VCaP (cell line): ENCODE results near the gene MTSS2.

Experiments used
- H3K27ac ChIP-seq: fragments of 450-650 bp; 2 replicates; pipeline ENCODE4 v1.5.1; 2017
- CTCF ChIP-seq: fragments of 450-650 bp; conservative IDR thresholded peaks from 2 replicates; pipeline ENCODE4 v1.5.1; 2017; ENCODE audit warnings: mild to moderate bottlenecking, moderate library complexity

MTSS2 gene

DNA sequence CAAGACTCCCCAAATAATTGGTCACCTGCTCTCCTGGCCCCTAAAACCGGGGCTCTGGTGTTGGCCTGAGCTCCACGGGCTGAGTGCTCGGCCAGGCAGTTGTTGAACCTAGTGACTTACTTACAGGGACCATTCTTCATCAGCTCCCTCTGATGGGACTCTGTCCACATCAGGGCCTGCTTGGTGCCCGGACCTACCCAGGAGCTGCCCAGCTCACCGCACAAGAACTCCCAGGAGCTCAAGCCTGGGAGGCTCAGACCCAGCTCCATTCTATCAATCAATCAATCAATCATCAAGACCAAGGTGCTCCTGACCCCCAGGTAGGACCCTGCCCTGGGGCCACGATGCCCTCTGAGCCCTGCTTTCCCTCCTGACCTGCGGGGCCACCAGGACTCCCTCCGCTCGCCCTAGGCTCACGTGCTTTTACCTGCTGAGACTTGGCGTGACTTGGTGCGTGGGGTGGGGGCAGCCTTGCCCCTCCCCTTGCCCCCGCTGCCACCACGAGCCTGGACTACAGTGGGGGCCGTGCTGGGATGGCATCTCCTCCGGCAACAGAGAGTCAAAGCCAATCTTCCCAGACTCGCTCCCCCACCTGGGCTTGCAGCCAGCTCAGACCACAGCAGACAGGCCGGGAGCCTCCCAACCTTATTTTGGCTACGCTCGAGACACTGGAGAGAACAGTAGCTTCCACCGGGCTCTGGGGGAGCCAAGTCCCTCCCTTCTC is 23.8 kb downstream of the MTSS2 start:
- H3K27ac ChIP-seq, result no peak overlapping the region
- no peak for TF ChIP-seq CTCF

DNA sequence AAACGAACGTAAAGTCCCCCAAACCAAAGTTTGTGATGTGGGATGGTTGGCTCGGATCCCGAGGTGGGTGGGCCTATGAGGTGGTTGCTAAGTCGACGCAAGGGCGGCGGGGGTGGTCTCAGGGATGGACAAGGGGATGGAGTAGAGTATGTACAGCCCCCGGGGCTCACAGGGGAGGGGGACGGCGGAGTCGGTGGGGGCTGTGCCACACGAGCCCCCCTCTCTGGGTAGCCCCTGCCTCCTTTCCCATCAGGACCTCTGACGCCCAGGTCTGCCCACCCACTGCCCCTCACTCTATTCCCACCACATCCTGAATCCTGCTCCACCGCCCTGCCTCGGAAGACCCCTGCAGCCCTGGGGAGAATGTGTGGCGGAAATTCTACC is 24.3 kb downstream of the MTSS2 start:
- H3K27ac ChIP-seq, result no peak overlapping the region
- TF ChIP-seq CTCF, result no peak

- H3K27ac ChIP-seq, result no peak overlapping the region
- TF ChIP-seq CTCF, result no peak
Observed at GRCh38 chr16:70660672-70661350, 25.0 kb downstream of the MTSS2 start.

DNA sequence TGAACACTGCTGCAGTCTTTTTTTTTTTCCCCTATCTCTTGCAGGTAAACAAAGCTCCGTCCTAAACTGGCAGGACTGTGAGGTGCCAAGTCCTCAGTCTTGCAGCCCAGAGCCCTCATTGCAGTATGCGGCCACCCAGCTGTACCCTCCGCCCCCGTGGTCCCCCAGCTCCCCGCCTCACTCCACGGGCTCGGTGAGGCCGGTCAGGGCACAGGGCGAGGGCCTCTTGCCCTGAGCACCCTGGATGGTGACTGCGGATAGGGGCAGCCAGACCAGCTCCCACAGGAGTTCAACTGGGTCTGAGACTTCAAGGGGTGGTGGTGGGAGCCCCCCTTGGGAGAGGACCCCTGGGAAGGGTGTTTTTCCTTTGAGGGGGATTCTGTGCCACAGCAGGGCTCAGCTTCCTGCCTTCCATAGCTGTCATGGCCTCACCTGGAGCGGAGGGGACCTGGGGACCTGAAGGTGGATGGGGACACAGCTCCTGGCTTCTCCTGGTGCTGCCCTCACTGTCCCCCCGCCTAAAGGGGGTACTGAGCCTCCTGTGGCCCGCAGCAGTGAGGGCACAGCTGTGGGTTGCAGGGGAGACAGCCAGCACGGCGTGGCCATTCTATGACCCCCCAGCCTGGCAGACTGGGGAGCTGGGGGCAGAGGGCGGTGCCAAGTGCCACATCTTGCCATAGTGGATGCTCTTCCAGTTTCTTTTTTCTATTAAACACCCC is 25.7 kb downstream of the MTSS2 start:
- TF ChIP-seq CTCF, result no peak
- H3K27ac ChIP-seq, result no peak overlapping the region

DNA sequence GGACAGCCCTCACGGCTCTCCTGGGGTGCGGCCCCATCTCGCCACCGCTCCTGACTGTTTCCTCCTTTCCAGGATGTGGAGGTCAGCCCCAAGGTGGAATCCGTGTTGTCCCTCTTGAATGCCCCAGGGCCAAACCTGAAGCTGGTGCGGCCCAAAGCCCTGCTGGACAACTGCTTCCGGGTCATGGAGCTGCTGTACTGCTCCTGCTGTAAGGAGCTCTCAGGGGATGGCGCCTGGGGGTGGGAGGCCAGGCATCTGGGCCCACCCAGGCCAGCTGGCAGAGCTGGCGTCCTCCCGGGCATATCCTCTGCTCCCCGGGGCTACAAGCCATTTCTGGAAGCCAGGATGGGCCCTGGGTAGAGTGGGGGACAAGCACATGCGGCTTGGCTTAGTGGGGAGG is 26.3 kb downstream of the MTSS2 start:
- TF ChIP-seq CTCF, result no peak
- H3K27ac ChIP-seq, result no peak overlapping the region

- TF ChIP-seq CTCF, result no peak
- no peak overlapping the region for H3K27ac ChIP-seq
Observed at GRCh38 chr16:70658921-70659320, 26.9 kb downstream of the MTSS2 start.

- TF ChIP-seq CTCF, result no peak
- H3K27ac ChIP-seq, result no peak overlapping the region
Observed at GRCh38 chr16:70657956-70658355, 27.9 kb downstream of the MTSS2 start.
